Activated CD4-positive, alpha-beta T cell treated with anti-CD3 and anti-CD28 coated beads, Interleukin-2, amount 50 U/mL, for 1 hour (primary cell): ENCODE data around the gene N4BP2.

Experiments used
- DNase-seq: peaks from one replicate; pipeline ENCODE4 v3.0.0-alpha.2; 2020

N4BP2 gene

GRCh38 chr4:40164459-40164858 lies 107.8 kb downstream of the N4BP2 start:
- no peak for DNase-seq

GRCh38 chr4:40165916-40166315 lies 109.3 kb downstream of the N4BP2 start:
- no peak for DNase-seq

DNA sequence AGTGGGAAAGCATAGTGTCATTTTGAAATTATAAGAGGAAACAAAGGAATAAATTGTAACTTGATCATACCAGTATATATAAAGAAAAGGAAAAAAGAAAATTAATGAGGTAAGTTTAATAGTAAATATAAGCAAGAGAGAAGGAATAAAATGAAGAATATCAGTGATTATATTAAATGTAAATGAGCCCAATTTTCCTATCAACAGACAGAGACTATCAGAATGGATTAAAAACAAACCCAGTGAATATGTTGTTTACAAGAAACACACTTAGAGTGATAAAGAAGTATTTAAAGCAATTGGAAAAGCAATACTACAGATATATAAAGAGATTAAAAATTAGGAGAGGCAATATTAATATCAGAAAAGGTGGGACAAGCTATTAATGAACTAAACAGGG lies 111.4 kb downstream of the N4BP2 start:
- no peak for DNase-seq

DNA sequence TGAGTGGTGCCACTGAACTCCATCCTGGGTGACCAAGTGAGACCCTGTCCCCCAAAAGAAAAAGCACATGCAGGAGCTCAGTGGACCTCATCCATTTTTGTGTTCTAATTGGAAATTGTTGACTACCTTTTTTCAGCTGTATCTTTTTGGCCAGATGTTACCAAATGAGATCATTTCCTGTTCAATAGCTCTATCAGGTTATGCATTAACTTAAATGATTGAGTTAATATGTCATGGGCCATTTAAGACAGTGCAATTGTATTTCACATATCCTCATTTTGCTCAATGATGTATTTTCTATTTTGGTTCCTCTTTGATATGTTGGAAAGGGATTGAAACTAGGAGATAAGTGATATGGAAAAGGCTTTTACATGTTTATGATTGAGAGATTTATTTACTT lies 113.9 kb downstream of the N4BP2 start:
- no peak for DNase-seq

GRCh38 chr4:40173470-40173875 lies 116.8 kb downstream of the N4BP2 start:
- no peak for DNase-seq

DNA sequence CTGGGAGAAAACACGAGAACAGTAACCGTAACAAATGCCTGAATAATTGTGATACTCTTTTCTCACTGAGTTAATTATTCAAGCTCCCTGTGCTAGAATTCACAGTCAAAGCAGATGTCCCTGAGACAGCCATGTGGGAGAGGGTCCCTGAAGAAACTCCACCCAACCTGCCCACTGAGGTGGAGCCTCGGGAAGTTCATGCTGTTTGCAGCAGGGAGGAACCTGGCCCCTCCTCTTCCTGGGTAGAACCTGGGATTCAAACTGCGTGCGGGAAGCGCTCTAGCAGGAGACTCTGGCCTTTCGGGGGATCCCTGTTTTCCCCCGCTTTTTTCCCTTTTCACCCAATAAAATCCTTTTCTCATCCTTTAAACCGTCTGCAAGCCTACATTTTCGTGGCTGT lies 120.0 kb downstream of the N4BP2 start:
- no peak for DNase-seq

- DNase-seq, result no peak
These were observed 120.9 kb downstream of the N4BP2 start for GRCh38 chr4:40177591-40177990.

DNA sequence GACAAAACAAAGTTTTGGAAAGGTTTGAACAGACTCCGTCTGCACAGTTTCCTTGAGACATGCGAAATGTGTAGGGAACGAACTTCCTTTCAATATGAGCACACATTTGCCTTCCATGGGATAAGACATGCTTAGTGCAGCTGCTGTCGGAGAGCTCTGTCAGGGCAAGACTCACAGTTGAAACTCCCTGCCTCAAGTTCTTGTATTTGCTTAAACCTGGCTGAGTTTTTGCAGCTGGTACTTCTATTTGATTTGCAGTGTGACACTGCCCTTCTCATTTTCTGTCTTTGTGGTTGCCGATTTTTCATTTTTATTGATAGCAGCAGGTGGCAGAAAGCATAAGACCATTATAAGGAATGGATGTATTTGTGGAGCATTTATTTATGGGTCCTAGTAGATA lies 122.0 kb downstream of the N4BP2 start:
- DNase-seq, result no peak

GRCh38 chr4:40179360-40179759 lies 122.7 kb downstream of the N4BP2 start:
- DNase-seq, result no peak

- no peak for DNase-seq
These were observed 123.7 kb downstream of the N4BP2 start for GRCh38 chr4:40180356-40180755.

DNA sequence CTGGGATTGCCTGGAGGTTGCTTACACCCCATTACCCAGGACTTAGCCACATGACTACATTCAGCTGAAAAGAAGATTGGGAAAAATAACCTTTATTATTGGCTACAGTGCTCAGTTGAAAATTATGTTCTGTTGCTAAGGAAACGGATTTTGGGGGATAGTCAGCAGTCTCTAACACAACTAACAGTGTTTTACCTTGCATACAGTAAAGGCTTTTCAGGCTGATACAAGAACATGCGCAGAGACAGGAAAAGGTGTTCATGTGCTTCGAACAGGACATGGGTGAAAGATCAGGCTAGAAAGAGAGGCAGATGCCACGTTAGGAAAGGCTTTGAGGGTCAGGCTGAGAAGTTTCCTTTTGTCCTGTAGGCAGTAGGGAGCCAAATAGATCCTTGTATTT lies 125.4 kb downstream of the N4BP2 start:
- no peak for DNase-seq

DNA sequence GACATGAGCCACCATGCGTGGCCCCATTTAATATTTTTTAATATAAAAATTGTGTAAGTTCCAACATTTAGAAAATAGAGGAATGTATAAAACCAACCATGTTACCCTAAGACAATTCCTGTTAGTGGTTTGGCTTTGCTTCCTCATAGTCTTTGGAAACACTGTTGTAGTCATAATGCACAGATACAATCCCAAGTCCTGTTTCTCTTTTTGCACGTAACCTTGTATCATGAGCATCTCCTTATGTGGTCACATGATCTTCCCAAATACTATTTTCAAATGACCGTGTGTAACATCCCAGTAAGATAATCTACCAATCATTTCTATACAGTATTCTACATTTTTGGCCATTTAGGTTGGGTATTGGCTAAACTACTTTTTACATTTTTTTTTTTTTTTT lies 126.3 kb downstream of the N4BP2 start:
- DNase-seq, result no peak

GRCh38 chr4:40183615-40184411 lies 127.2 kb downstream of the N4BP2 start:
- DNase-seq, result no peak

GRCh38 chr4:40185830-40186664 lies 129.4 kb downstream of the N4BP2 start:
- DNase-seq, result no peak

GRCh38 chr4:40186665-40187014 lies 130.0 kb downstream of the N4BP2 start:
- DNase-seq, result no peak

DNA sequence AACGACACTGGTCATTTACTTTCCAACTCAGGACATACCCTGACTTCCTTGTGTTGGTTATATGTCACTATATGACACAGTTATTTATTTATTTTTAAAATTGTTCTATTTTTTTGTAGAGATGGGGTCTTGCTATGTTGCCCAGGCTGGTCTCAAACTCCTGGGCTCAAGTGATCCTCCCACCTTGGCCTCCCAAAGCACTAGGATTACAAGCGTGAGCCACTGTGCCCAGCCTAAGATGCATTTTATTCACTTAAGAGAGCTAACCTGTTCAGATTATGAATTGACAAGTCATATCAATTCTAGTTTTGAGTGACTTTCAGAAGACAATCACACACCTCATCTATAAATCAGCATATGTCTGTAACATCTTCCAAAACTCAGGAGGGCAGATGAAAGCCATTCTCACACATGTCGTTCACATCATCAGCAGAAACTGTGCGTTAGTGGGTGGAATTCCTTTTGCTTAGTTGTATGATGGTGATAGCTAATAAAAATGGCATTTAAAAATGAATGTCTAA lies 130.8 kb downstream of the N4BP2 start:
- DNase-seq, result no peak

DNA sequence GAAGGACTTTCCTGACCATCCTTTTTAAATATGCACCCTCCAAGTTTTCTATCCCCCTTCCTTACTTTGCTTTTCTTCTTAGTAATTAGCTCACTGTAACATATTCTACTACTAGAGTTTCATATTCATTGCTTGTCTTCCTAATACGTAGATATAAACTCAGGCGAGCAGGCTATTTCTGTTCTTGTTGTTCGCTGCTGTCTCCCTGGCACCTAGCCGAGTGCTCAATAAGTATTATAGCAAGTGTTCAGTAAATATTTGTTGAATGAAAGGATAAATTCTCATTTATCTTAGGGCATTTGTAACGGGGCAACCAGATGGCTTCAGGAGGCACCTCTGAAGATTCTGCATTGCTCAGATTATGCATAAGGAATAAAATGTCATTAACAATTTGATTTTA lies 133.4 kb downstream of the N4BP2 start:
- no peak for DNase-seq

DNA sequence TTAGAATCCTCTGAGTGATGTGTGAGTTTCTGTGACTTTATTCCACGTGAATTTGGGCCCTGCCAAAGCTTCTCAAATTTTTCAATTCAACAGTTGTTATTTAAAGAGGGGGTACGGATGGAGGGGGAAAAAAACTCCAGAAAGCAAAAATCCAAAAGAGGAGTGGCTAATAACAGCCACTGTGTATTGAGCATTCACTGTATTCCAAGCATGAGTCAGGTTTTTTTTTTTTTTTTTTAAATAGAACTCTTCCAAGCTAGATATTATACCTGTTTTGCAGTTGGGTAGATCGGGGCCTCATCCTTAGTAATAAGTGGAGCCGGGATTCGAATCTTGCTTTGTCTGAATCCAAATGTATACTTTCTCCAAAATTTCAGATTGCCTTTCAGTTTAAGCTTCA lies 133.8 kb downstream of the N4BP2 start:
- no peak for DNase-seq

GRCh38 chr4:40190880-40191815 lies 134.5 kb downstream of the N4BP2 start:
- no peak for DNase-seq

GRCh38 chr4:40192114-40193015 lies 135.7 kb downstream of the N4BP2 start:
- no peak for DNase-seq

- no peak for DNase-seq
These were observed 136.4 kb downstream of the N4BP2 start for GRCh38 chr4:40193016-40193571.

GRCh38 chr4:40193578-40193977 lies 136.9 kb downstream of the N4BP2 start:
- DNase-seq, result no peak
